ENCODE data around the gene PARP15.
"Not testable (repeated sequence)": the region's sequence is repeated elsewhere in the genome, so short reads cannot be mapped to it uniquely, and the experiment has no call there.

The PARP15 gene

GRCh38 chr3:122577409-122578031, at the start of gene PARP15:
PARP15 (plus strand) TSS chr3:122577650; CDS start chr3:122577668, 18 bp downstream.
- peak; percentile 36 for DNase-seq

- DNase-seq, result no peak
Observed at GRCh38 chr3:122530164-122530563, 47.3 kb upstream of the PARP15 start.

- DNase-seq, result no peak
Observed at GRCh38 chr3:122533480-122533879, 44.0 kb upstream of the PARP15 start.

DNA sequence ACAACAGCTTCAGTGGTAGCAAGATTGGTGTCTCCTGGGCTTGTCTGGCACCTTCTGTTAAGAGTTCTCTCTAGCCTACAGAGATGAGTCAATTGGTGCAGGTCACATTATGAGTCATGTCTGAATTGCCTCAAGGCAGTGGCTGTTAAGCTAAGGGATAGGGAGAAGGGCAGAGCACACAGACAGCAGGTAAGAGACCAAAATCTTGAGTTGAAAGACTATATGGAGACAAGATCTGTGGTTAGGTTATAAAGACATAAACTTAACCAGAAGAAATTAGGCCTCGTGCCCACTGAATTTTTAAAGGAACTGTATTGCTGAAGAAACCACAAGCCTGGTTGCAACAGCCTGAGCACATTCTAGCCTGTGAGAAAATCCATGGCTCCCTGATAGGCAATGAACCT, 43.5 kb upstream of the PARP15 start:
- peak; percentile 53 for DNase-seq

DNA sequence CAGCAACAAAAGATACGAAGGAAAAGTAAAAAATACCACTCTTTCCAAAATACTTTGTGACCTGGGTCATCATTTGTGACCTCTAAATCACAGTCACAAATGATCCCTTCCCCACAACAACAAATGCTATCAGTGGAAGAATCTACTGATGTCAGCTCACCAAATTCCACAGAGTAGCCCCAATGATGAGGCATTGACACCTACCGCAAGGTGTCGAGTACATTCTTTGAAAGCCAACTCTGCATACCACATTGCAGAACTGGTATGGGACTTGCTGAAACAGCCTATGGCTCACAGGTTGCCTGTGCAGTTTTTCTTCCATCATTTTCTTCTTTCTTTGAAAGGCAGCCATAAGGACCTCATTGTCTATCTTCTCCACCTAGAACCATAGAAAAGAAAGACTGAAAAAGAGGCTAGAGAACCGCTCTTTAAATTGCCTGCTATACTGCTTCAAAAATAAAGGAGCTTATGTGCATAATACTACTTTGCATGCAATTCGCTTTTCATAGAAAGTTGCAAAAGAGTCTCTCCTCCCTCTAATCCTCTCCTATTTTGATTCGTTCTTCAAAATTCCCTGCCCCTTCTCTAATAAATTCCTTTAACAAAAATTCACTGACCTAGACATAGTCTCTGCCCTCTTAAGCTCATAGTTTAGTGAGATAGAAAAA, 41.4 kb upstream of the PARP15 start:
- no peak for DNase-seq

DNA sequence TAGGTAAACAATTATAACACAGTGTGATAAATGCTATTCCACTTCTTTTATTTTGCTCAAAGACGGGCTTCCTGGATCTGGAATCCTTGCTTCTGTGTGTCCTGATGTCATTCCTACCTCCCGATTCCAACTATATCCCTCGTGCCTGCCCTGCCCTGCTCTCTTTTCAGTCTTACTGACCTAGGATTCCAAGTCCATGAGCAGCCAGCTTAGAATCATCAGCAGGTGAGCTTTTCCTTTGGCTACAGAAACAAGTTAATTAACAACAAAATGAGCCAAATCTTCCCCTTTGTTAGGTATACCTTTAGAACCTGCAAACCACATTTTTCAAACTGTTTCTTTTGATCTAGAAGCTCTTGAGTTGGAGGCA, 40.8 kb upstream of the PARP15 start:
- DNase-seq, result no peak

GRCh38 chr3:122538956-122539490, 38.4 kb upstream of the PARP15 start:
- peak; percentile 68 for DNase-seq

DNA sequence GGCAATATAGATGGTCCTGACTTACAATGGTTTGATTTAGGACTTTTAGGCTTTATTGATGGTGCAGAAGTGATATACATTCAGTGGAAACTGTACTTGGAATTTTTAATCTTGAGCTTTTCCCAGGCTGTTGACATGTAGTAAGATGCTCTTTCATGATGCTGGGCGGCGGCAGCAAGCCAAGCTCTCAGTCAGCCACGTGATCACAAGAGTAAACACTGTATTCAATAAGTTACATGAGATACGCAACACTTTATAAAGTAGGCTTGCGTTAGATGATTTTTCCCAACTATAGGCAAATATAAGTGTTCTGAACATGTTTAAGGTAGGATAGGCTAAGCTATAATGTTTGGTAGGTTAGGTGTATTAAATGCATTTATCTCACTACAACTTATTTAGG, 31.3 kb upstream of the PARP15 start:
- no peak for DNase-seq

DNA sequence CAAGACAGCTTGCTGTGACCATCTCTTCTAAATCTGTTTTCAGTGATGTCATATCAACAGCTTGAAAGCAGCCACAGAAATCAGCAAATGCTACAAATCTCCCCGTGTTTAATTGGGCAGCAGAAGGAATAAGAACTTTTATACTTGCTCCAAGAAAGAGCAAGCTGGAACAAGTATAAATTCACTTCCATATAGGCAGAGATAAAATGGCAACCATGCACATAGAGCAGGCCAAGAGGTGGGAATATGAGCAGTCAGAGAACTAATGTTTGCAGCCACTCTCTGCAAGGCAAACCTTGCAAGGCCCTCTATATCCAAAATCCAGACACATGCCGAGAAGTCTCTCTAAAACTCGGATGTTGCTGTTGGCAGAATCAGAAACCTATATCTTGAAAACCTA, 29.4 kb upstream of the PARP15 start:
- no peak for DNase-seq

DNA sequence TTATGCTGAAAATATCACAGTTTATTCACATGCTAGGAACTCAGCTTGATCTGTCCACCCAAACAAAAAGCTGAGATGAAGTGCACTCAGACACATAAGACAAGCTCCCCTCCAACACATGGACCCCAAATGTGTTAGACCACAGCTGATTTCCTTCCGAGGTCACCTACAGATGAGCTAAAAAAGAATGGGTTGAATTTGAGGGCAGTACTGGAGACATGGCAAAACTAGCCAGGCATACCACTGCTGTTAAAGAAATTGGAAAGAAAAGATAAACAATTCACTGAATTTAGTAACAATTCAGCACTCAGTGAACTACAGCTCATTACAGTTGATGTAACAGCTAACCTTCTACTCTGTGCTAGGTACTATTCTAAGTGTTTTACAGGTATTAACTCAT, 28.8 kb upstream of the PARP15 start:
- DNase-seq, result no peak

DNA sequence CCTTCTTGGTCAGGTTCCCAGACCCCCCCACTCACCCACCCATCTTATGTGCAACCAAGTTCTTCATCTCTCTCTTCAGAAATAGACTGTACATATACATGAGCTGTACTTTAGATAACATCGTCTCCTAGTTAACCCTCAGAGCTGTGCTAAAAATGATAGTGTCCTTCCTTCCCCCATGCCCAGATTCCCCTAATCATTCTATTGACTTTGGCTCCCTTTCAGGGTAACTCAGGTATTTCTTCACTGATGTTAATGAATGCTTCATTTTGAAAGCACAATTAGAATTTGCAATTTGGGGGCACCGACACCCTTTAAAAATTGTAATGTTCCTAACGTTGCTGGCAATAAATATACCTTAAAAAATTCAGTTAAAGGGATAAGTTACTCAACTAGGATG, 24.3 kb upstream of the PARP15 start:
- no peak for DNase-seq

DNA sequence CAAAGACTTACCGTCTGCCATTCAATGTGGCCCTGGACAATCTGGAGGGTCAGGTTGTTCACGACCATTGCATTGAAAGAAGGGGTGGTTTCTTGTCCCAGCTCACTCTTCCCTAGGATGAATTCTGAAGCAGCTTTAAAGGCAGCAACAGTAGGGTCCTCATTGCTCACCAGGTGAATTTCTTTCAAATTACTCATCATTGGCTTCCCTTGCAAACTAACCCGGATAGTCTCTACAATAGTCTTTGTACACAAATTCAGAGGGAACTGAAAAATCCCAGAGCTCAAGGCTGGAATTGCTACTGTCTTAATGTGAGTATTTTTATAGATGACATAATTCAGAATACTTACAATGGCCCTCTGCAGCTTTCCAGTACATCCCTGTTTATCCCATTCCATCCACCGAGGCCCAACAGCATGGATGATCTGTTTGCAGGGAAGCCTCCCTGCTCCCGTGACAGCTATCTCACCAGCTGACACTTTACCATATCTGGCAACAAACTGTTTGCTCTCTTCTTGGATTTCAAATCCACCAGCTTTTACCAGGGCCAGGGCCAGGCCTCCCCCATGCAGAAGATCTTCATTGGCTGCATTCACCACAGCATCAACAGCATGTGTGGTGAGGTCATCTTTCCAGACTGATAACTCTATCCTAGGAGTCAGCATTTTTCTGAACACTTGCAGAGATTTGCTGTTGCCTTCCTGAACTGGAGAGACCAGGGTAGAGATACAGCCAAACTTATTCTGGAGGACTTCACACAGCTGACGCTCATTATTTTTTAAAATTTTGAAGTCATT, 22.0 kb upstream of the PARP15 start:
- no peak for DNase-seq

DNA sequence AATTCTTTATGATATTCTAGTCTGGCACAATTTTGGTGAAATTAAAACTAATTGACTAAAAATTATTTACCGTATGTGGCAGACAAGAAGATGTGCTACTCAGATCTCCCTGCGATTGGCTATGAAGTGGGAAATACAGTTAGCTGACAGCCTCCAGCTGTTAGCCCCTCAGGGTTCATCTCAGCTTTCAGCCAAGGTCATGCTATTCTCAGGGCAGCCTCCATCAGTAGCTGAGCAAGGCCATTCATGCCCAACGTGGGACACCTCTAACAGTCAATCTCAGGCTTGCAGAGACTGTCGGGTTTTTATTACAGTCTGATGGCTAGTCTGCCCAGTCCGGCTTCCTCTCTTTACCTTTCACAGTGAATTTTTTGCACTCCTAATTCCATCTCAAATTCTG, 20.1 kb upstream of the PARP15 start:
- no peak for DNase-seq

DNA sequence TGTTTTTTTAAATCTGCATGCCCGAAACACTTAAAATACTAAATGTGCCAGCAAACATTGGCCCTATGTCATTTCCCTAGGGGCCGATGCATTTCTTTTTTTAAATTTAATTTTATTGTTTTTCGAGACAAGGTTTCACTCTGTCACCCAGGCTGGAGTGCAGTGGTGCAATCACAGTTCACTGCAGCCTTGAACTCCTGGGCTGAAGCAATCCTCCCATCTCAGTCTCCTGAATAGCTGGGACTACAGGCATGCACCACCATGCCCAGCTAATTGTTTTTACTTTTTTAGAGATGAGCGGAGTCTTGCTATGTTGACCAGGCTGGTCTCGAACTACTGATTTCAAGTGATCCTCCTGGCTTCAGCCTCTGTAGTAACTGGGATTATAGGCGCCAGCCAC, 18.8 kb upstream of the PARP15 start:
- no peak for DNase-seq

DNA sequence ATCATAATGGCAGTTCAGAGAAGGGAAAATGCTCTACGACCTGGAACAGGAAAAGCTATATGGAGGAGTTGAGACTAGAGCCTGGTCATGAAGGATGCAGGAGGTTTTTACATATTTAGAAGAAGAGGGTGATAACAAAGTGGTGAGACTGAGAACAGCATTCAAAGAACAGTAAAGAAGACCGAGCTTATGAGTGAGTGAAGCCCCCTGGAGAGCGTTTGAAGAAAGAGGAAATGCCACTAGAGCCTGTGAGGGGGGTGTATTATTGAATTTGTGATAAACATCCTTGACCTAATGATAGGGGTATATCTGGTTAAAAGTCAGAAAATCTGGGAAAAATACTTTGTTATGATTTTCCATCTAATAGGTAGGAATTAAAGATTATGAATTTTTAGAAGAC, 17.5 kb upstream of the PARP15 start:
- no peak for DNase-seq

- peak; percentile 72 for DNase-seq
Observed at GRCh38 chr3:122560680-122561079, 16.8 kb upstream of the PARP15 start.

GRCh38 chr3:122562923-122563716, 14.3 kb upstream of the PARP15 start:
- DNase-seq, result no peak

GRCh38 chr3:122563717-122564025, 13.8 kb upstream of the PARP15 start:
- DNase-seq, result peak; percentile 54

GRCh38 chr3:122564155-122564912, 13.1 kb upstream of the PARP15 start, which contains the start of the genes DTX3L and PARP9:
DTX3L (plus strand) TSS chr3:122564338; CDS start chr3:122564427, 89 bp downstream.
PARP9 (minus strand) TSS chr3:122564300; CDS start chr3:122559620, 4,680 bp downstream.
- DNase-seq, result peak; percentile 94

- not testable (repeated sequence) for DNase-seq
Observed at GRCh38 chr3:122568131-122568530, 9.3 kb upstream of the PARP15 start.

- no peak for DNase-seq
Observed at GRCh38 chr3:122568755-122569154, 8.7 kb upstream of the PARP15 start.

DNA sequence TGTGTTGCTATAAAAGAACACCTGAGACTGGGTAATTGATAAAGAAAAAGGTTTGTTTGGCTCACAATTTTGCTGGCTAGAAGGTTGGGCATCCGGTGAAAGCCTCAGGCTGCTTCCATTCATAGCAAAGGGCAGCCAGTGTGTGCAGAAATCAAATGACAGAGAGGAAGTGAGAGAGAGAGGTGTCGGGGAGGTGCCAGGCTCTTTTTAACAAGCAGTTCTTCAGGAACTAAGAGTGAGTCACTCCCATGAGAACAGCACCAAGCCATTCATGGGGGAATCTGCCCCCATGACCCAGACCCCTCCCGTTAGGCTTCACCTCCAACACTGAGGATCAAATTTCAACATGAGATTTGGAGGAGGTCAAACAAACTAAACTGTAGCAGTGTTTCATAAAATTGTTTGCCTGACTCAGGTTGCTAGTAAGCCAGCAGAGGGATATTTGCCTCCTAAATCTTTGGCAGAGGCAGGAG, 4.5 kb upstream of the PARP15 start:
- peak; percentile 73 for DNase-seq

Data from inflammatory macrophage treated with lipopolysaccharide for 4 hours (primary cell).